ENCODE measurements around the gene EIF2D.

The EIF2D gene

DNA sequence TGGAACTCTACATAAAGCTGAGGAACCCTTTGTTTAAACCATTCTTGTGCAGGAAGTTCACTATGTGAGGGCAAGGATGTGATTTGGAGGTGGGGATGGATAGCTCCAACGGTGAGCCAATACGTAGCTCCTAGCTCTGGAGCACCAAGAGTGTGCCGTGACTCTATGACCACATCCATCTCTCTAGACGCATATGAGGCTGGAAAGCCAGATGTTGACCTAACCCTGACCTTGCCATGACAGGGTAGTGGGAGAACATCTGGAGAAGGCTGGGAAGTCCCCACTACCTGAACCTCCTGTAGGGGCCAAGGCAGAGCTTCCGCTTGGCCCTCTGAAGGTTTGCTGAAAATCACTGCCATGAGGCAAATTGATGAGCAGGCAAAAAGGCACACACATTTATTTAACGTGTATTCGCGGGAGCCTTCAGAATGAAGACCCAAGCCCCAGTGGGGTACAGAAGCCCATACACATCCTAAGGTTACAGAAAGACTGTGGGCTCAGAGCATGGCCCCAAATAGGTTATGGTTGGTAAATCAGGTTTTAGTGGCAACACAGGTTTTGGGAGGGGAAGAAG lies 43.4 kb downstream of the EIF2D start:
- DNase-seq = no peak

GRCh38 chr1:206568256-206568655 lies 44.0 kb downstream of the EIF2D start:
- DNase-seq = no peak

GRCh38 chr1:206566999-206567398 lies 45.3 kb downstream of the EIF2D start:
- DNase-seq = no peak

- DNase-seq = no peak
Measured at GRCh38 chr1:206565995-206566394, 46.3 kb downstream of the EIF2D start.

- no peak for DNase-seq
Measured at GRCh38 chr1:206563367-206564207, 48.7 kb downstream of the EIF2D start.

- DNase-seq = no peak
Measured at GRCh38 chr1:206560007-206560716, 52.1 kb downstream of the EIF2D start.

DNA sequence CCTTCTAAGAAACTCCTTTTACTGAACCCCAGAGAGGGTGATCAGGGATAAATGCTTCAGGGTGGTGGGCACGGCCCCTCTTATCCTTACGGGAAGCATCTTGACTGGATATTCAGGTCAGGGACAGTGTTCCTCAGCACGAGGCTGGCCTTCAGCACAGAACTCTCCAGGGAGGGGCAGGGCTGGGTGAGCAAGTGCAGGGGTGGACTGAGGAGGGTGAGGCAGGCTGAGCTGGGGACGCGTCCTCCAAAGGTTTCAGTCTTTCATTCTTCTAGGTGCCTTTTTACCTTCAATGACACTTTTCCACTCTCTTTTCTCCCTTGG lies 52.6 kb downstream of the EIF2D start:
- no peak for DNase-seq

GRCh38 chr1:206558794-206559671 lies 53.2 kb downstream of the EIF2D start:
- no peak for DNase-seq

DNA sequence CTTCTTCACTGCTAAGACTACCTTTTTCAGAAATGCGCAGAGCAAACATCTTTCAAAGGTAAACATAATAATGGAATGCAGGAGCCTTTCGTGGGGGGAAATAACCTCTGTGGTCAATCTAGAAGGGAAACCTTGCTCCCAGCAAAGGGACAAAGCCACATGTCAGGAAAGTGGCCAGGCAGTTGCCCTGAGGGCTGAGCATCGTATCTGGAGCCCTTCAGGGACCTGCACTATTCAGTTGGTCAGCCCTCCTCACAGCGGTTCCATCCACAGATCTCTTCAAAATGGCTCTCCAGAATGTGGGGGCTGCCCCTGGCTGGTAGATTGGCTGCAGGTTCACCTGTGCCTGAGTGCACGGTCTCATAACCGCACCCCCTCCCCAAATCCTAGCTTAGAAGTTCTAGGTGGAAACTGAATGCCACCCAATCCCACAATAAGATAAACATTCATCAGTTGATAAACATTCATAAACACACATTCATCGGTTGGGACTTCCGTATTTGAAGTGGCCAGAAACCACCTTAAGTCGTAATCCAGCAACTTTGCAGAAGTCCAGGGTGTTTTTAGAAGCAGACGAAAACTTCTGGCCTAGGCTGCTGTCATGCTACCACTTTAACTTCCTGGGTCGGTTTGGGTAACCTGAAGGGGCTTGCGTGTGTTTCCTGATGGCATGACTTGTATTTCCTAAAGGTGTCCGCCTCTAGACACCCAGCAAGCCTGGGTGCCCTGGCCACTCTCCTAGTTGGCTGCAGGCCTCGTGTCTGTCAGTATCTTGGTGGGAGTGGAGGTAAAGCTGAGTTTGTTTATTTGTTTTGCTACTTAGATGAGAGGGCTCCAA lies 54.4 kb downstream of the EIF2D start:
- peak; percentile 76 for DNase-seq

DNA sequence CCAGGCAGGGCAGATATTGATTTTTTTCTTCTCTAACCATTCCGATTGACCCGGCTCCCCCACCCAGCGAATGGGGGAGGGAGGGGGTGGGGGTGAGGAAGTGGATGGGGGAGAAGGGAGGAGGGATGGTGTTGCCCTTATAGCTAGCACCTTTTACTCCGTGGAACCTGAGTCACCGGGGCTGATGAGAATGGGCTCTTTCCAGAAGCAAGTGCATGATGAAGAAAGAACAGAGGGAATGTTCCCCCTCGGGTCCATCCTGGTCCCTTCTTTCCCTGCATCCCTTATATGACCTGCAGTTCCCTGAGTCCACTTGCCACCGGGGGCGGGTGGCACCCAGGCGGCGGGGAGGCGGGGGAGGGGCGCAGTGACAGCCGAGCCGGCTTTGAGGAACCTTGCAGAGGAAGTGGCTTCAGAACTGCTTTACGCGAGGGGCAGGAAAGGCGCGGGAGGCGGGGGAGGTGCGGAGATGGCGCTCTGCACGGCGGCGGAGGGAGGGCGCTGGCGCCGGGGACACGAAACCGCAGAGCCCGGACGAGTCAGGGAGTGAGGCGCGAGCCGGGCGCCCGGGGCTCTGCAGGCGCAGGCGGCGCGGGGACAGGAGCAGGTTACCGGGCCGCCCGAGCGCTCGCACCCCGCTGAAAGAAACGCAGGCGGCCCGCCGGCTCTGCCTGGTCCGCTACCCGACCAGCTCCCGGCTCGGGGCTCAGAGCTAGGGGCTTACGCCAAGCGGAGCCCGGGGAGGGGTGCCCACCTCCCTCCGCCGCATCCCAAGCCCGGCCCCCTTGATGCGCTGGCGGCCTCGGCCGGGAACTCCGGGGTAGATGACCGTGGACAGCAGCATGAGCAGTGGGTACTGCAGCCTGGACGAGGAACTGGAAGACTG lies 55.3 kb downstream of the EIF2D start:
- DNase-seq = peak; percentile 88

- no peak for DNase-seq
Measured at GRCh38 chr1:206556047-206556749, 56.1 kb downstream of the EIF2D start.

GRCh38 chr1:206555473-206555935 lies 56.8 kb downstream of the EIF2D start:
- DNase-seq = no peak

DNA sequence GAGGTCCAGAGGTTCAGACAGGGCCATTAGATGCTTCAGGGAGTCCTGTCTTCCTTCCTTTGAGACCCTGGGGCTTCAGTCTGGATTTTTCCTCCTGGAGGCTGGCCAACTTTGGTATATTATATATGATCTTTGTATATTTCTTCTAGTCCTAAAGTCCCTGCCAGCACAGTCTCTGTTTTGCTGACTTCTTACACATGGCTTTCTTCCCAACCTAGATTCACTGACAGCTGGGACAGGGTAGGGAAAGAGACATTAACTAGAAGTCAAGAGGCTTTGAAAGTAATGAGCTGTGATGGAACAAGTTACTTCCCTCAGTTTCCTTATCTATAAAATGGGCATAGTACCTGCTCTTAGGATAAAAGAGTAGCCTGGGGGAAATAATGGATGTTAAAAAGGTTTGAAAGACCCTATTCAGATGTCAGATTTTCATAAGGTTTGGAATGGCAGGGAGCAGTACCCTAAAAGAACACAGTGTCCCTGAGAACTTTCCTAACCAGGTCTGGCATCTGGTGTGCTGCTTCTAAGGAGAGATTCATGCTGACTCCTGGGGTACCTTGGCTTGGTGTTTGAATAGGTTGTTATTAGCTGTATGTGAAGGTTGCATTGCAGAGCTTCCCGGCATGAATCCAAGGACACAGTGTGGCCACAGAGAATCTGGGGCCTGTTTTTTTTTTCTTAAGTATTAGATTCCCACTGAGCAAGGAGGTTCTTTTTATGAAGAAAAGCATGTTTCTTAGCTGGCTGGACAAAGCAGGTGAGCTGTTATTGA lies 57.4 kb downstream of the EIF2D start:
- DNase-seq = no peak

- no peak for DNase-seq
Measured at GRCh38 chr1:206554211-206554610, 58.1 kb downstream of the EIF2D start.

DNA sequence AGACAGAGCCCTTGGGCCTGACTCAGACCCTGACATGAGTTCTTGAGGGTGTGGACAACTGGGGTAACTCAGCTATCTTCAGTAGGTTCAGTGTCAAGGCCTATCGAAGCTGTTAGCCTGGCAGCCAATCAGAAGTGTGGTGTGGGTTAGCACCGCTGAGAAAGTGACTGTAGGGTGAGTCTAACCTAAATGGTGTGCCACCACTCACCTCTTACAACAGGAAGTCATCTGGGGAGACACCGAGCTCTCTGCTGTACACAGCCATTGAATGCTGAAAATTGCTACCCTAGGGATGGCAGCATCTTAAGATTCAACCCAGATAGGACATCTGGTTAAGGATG lies 60.3 kb downstream of the EIF2D start:
- DNase-seq = no peak

GRCh38 chr1:206551296-206551985 lies 60.8 kb downstream of the EIF2D start:
- no peak for DNase-seq

DNA sequence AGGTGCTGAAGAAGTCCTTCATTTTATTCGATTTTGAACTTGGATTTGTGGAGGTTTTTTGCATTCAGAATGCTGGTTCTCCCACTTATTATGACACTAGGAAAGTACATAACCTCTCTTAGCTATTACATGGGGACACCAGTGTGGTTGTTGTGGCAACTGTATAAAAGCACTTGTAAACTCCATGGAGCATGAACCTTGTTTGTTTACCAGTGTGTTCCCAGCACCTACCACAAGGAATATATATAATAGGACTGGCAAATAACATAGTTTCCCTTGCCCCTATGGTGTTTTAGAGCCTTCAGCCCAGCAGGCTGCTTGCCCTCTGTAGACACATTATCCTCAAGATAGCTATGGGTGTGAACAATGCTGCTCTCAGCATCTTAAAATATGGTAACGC lies 61.8 kb downstream of the EIF2D start:
- DNase-seq = no peak

DNA sequence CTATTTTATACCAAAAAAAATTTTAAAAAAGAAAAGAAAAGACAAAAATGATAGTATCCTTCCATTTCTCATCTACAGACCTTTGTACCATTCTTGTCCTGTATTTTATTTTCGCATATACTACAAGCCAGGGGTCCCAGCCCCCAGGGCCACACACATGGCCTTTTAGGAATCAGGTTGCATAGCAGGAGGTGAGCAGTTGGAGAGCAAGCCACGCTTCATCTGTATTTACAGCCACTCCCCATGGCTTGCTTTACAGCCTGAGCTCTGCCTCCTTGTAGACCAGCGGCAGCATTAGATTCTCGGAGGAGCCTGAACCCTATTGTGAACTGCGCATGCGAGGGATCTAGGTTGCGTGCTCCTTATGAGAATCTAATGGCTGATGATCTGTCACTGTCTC lies 65.2 kb downstream of the EIF2D start:
- no peak for DNase-seq

- no peak for DNase-seq
Measured at GRCh38 chr1:206545351-206545750, 66.9 kb downstream of the EIF2D start.
